Progenitor cell of endocrine pancreas (in vitro differentiated cells): ENCODE measurements around the gene DPH6. TPM values are rescaled to one million over a fixed set of nuclear protein-coding genes. Genes with fewer than 3 reads are reported as not detected.
"Not testable (repeated sequence)": the region's sequence is repeated elsewhere in the genome, so short reads cannot be mapped to it uniquely, and the experiment has no call there.

Source experiments
- DNase-seq: peaks from one replicate; pipeline ENCODE4 v3.0.0; 2021; ENCODE audit warnings: low spot score; ENCODE audit not compliant: unreplicated experiment
- H3K27ac Mint-ChIP-seq: 2 replicates; pipeline ENCODE4 v1.8.0; 2021; ENCODE audit warnings: mild to moderate bottlenecking, moderate library complexity, mixed read lengths
- H3K27me3 Mint-ChIP-seq: 2 replicates; pipeline ENCODE4 v1.8.0; 2021; ENCODE audit warnings: mixed read lengths
- H3K36me3 Mint-ChIP-seq: 2 replicates; pipeline ENCODE4 v1.8.0; 2022; ENCODE audit warnings: mixed read lengths; ENCODE audit not compliant: insufficient read depth
- H3K4me1 Mint-ChIP-seq: 2 replicates; pipeline ENCODE4 v1.8.0; 2021; ENCODE audit warnings: low read depth, mixed read lengths
- H3K4me3 Mint-ChIP-seq: 2 replicates; pipeline ENCODE4 v1.8.0; 2021; ENCODE audit warnings: low read depth, mild to moderate bottlenecking, moderate library complexity, mixed read lengths
- H3K9me3 Mint-ChIP-seq: 2 replicates; pipeline ENCODE4 v1.8.0; 2021; ENCODE audit warnings: low read depth, mixed read lengths
- total RNA-seq: library from RNA; stranded (reverse); gene quantifications from 2 replicates; pipeline ENCODE4 v1.2.1, GENCODE V29; 2021
- TF ChIP-seq, protein P1 (sequence below): fragments of 200-600 bp; sonication (generic); IDR thresholded peaks from one replicate; pipeline ENCODE4 v1.5.0; 2021; ENCODE audit warnings: antibody characterized with exemption, mild to moderate bottlenecking; ENCODE audit not compliant: unreplicated experiment

The DPH6 gene
- total RNA-seq, 1 donor from 2014 or later: 11.4 TPM

DNA sequence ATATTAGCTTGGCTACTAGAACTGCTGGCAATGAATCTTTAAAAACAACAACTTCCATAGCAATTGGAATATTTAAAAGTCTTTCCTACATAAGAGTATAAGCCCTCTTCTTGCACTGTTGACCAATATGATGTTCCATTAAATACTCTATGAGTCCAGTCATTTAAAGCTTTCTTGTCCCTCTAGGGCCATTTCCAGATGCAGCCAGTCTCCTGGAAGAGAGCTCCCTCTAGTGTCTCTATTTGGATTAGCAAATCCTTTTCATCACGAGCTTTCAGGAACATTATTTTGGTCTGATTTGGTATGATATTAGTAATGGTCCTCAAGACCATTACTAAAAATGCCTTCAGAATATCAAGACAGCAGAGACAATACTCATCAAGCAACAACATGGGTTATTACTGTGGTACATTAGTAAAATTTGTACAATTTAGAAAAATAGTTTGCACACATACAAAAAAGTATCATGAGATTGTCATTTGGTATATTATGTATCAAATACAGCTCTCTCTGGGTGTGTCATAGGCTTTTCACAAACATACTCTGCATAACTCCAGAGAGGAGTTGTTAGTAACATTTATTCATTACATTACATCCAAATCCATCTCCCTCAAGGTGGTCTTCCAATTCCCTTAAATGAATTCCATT is 101.3 kb downstream of the DPH6 start:
- H3K27me3 Mint-ChIP-seq: no peaks in the 10 kb centered on the region

DNA sequence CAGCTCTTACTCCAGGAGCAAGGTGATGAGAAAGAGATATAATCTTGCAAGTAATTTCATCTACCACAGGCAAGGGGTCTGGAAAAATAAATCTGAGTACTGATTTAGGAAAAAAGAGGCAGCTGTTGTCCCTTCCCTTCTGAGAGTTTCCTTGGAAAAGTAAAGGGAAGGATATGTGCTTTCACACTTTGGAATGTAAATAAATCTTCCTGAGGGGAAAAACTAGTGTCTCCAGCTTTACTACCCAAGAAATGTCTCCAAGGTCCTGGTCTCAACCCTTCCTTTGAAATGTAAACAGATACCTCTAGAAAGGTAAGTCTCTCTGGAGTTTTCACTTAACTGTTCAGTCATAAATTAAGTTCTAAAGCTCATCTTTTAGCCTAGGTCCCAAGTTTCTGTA is 102.6 kb downstream of the DPH6 start:
- TF ChIP-seq, protein P1, sequence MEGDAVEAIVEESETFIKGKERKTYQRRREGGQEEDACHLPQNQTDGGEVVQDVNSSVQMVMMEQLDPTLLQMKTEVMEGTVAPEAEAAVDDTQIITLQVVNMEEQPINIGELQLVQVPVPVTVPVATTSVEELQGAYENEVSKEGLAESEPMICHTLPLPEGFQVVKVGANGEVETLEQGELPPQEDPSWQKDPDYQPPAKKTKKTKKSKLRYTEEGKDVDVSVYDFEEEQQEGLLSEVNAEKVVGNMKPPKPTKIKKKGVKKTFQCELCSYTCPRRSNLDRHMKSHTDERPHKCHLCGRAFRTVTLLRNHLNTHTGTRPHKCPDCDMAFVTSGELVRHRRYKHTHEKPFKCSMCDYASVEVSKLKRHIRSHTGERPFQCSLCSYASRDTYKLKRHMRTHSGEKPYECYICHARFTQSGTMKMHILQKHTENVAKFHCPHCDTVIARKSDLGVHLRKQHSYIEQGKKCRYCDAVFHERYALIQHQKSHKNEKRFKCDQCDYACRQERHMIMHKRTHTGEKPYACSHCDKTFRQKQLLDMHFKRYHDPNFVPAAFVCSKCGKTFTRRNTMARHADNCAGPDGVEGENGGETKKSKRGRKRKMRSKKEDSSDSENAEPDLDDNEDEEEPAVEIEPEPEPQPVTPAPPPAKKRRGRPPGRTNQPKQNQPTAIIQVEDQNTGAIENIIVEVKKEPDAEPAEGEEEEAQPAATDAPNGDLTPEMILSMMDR: no peak
- Mint-ChIP-seq H3K9me3 (no peaks in the 10 kb centered on the region), H3K36me3 (peaks cover 9% of the 10 kb centered on the region), H3K27ac (no peak overlapping the region), H3K27me3 (no peaks in the 10 kb centered on the region), H3K4me3 (no peak overlapping the region), H3K4me1 (no peaks in the 10 kb centered on the region)
- DNase-seq: no peak

More for the DNA sequence above, 101.3 kb downstream of the DPH6 start:
- TF ChIP-seq, protein P1: peak; percentile 91
- H3K36me3 Mint-ChIP-seq: peaks cover 9% of the 10 kb centered on the region
- no peak for DNase-seq
- H3K27ac Mint-ChIP-seq: no peak overlapping the region
- H3K4me1 Mint-ChIP-seq: no peaks in the 10 kb centered on the region
- H3K9me3 Mint-ChIP-seq: no peaks in the 10 kb centered on the region
- H3K4me3 Mint-ChIP-seq: no peak overlapping the region

DNA sequence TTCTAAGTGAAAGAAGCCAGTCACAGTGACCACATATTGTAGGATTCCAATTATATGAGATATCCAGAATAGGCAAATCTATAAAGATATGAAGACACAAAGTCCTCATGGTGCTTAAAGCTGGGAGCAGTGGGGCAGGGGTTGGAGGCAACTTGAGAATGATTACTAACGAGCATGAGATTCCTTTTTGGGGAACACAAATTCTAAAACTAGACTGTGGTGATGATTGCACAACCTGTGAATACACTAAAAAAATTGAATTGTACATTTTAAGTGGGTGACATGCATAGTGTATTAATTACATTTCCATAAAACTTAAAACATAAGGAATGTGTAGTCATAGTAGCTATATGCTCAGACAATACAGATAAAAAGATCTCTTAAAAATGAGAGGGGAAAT is 103.2 kb downstream of the DPH6 start:
- Mint-ChIP-seq H3K27me3 (no peaks in the 10 kb centered on the region), H3K4me3 (no peak overlapping the region), H3K4me1 (no peaks in the 10 kb centered on the region), H3K36me3 (peaks cover 9% of the 10 kb centered on the region), H3K27ac (no peak overlapping the region), H3K9me3 (no peaks in the 10 kb centered on the region)
- DNase-seq: no peak
- TF ChIP-seq, protein P1: no peak

DNA sequence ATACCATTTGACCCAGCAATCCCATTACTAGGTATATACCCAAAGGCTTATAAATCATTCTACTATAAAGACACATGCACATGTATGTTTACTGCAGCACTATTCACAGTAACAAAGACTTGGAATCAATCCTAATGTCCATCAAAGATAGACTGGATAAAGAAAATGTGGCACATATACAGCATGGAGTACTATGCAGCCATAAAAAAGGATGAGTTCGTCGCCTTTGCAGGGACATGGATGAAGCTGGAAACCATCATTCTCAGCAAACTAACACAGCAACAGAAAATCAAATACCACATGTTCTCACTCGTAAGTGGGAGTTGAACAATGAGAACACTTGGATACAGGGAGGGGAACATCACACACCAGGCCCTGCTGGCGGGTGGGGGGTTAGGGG is 104.7 kb downstream of the DPH6 start:
- not testable (repeated sequence) for H3K27me3 Mint-ChIP-seq, H3K4me3 Mint-ChIP-seq, H3K27ac Mint-ChIP-seq, H3K9me3 Mint-ChIP-seq, DNase-seq, H3K4me1 Mint-ChIP-seq
- H3K36me3 Mint-ChIP-seq: peaks cover 13% of the 10 kb centered on the region

DNA sequence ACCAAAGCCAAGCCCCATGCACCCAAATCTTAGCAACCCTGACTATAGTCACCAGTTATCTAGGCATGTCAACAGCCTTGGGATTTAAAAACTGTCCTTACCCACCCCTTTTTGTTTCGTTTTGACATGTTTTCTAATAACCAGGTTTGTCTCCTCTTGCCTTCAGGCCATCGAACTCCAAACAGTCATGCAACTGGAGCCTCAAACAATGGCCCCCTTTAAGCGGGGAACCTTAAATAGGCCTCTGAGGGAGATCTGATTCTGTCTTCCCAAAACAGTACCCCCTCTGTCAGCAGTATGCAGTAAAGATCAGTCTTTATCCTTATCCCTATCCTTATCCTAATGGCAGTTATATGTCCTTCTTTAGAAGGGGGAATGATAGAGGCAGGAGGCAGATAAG is 105.7 kb downstream of the DPH6 start:
- Mint-ChIP-seq H3K36me3 (peaks cover 16% of the 10 kb centered on the region), H3K9me3 (peaks cover 6% of the 10 kb centered on the region), H3K4me3 (no peak overlapping the region), H3K4me1 (no peaks in the 10 kb centered on the region), H3K27me3 (no peaks in the 10 kb centered on the region), H3K27ac (no peak overlapping the region)
- no peak for DNase-seq
- TF ChIP-seq, protein P1: no peak

DNA sequence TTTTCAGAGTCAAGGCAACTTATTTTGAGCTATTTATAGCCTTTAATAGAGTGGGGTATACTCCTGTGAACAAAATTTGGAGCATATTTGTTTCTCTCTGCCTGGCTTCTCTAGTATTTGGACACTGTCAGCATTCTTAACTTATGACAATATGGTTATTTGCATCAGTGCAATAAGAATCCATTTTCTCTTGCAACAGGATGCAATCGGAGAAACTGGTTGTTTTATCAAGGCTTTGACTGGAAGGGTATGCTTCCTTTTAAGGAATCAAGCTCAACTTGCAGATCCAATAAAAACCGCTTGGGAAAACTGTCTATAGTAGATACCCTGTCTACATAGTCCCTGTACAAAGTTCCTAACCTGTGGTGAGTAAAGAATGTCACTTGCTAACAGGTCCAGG is 106.7 kb downstream of the DPH6 start:
- Mint-ChIP-seq H3K27me3 (no peaks in the 10 kb centered on the region), H3K4me3 (no peak overlapping the region), H3K36me3 (peaks cover 16% of the 10 kb centered on the region), H3K27ac (no peak overlapping the region), H3K9me3 (peaks cover 6% of the 10 kb centered on the region), H3K4me1 (no peaks in the 10 kb centered on the region)
- TF ChIP-seq, protein P1: no peak
- DNase-seq: no peak
